Keratinocyte (primary cell): ENCODE measurements around the gene ZCRB1. TPM values are rescaled to one million over a fixed set of nuclear protein-coding genes. Genes with fewer than 3 reads are reported as not detected.
A peak's percentile ranks its signal among the peaks of the same experiment; 100 is the strongest.

Experiments
- DNase-seq: peaks from one replicate; pipeline ENCODE4 v3.0.0-alpha.2; 2011; ENCODE audit warnings: low read depth, missing footprints, low spot score
- FAIRE-seq: peaks from 2 replicates; lab custom pipeline; 2011; peaks lifted over from hg19 to GRCh38; lab: Jason Lieb, UNC
- H2AFZ ChIP-seq: 2 replicates; pipeline ENCODE4 v1.6.0; 2012; ENCODE audit warnings: low read length, control low read depth, inconsistent platforms; ENCODE audit not compliant: control insufficient read depth
- H3K27ac ChIP-seq: 2 replicates; pipeline ENCODE4 v1.5.1; 2011; ENCODE audit warnings: low read length; ENCODE audit not compliant: control insufficient read depth, insufficient read depth
- H3K27me3 ChIP-seq: 3 replicates; pipeline ENCODE4 v1.6.0; 2011; ENCODE audit warnings: low read length; ENCODE audit not compliant: control insufficient read depth, insufficient read depth; ENCODE audit errors: extremely low read depth
- H3K36me3 ChIP-seq, 2 experiments: 2 replicates in 1 of 2; 3 replicates in 1 of 2; pipeline ENCODE4 v1.5.1; 2011; ENCODE audit warnings: low read length in 2 of 2, mild to moderate bottlenecking in 1 of 2; ENCODE audit not compliant: control insufficient read depth in 2 of 2, insufficient read depth in 2 of 2; ENCODE audit errors: extremely low read depth in 1 of 2
- H3K4me1 ChIP-seq: 3 replicates; pipeline ENCODE4 v1.5.1; 2011; ENCODE audit warnings: low read length; ENCODE audit not compliant: control insufficient read depth, insufficient read depth; ENCODE audit errors: extremely low read depth
- H3K4me2 ChIP-seq: 3 replicates; pipeline ENCODE4 v1.6.0; 2011; ENCODE audit warnings: low read depth, low read length; ENCODE audit not compliant: control insufficient read depth, insufficient read depth; ENCODE audit errors: extremely low read depth
- H3K4me3 ChIP-seq, 3 experiments: fragments of 200-600 bp in 1 of 3; sonication (generic) in 1 of 3; 2 replicates in 2 of 3; 3 replicates in 1 of 3; pipeline ENCODE4 v1.5.1; 2011 to 2016; ENCODE audit warnings: low read length in 3 of 3, mild to moderate bottlenecking in 3 of 3, control low read depth in 2 of 3, inconsistent platforms in 1 of 3, low read depth in 1 of 3, mixed read lengths in 1 of 3, mixed run types in 1 of 3, moderate library complexity in 1 of 3; ENCODE audit not compliant: control insufficient read depth in 2 of 3, insufficient read depth in 2 of 3; ENCODE audit errors: extremely low read depth in 1 of 3
- H3K79me2 ChIP-seq: 2 replicates; pipeline ENCODE4 v1.6.0; 2012; ENCODE audit warnings: low read length; ENCODE audit not compliant: control insufficient read depth, insufficient read depth
- H3K9ac ChIP-seq: 3 replicates; pipeline ENCODE4 v1.6.0; 2011; ENCODE audit warnings: low read length; ENCODE audit not compliant: control insufficient read depth, insufficient read depth; ENCODE audit errors: extremely low read depth
- H3K9me1 ChIP-seq: 3 replicates; pipeline ENCODE4 v1.6.0; 2011; ENCODE audit warnings: low read length; ENCODE audit not compliant: control insufficient read depth, insufficient read depth; ENCODE audit errors: extremely low read depth
- H3K9me3 ChIP-seq: 2 replicates; pipeline ENCODE4 v1.5.1; 2012; ENCODE audit warnings: low read depth, low read length; ENCODE audit not compliant: control insufficient read depth
- H4K20me1 ChIP-seq: 3 replicates; pipeline ENCODE4 v1.6.0; 2011; ENCODE audit warnings: low read length; ENCODE audit not compliant: control insufficient read depth, insufficient read depth; ENCODE audit errors: extremely low read depth
- CTCF ChIP-seq, 3 experiments: IDR thresholded peaks in 1 of 3; conservative IDR thresholded peaks in 1 of 3; optimal IDR thresholded peaks in 1 of 3; 2 replicates in 2 of 3; 3 replicates in 1 of 3; pipeline versions ENCODE3 to v1.5.1; 2011; ENCODE audit warnings: low read length in 3 of 3, mild to moderate bottlenecking in 3 of 3, moderate library complexity in 2 of 3, control low read depth in 1 of 3, inconsistent platforms in 1 of 3; ENCODE audit not compliant: insufficient read depth in 2 of 3; ENCODE audit errors: extremely low read depth in 1 of 3
- EZH2 ChIP-seq: IDR thresholded peaks from one replicate; pipeline ENCODE4 v1.6.1; 2012; ENCODE audit warnings: inconsistent platforms, mild to moderate bottlenecking, low read length, moderate library complexity
- dilution Hi-C: fragments of 300-500 bp; cut with MboI; formaldehyde crosslinking; loops from one replicate; pipeline ENCODE4 v1.7.0; 2020; ENCODE audit warnings: low sequenced_read_pairs; ENCODE audit not compliant: extremely low pct_ligation_motif_present
- polyA plus RNA-seq, 5 experiments: library from polyadenylated mRNA; depleted of rRNA in 3 of 5; stranded (reverse) in 3 of 5; stranded (forward) in 1 of 5; unstranded in 1 of 5; fragments of >200 nt; gene quantifications; 1 replicate in 1 of 5; 2 replicates in 3 of 5; 3 replicates in 1 of 5; pipeline versions ENCODE4 v1.2.1 to v1.2.3, GENCODE V29; 2011 to 2012; ENCODE audit warnings: missing spikeins in 2 of 5, low read depth in 1 of 5, low replicate concordance in 1 of 5

Gene ZCRB1
- polyA plus RNA-seq, 1 donor (not counting 4 experiments of a cell fraction or from before 2014, with no cell fraction given): 41.6 TPM

GRCh38 chr12:42296503-42297109 lies 29.3 kb downstream of the ZCRB1 start:
- no peak overlapping the region for H2AFZ ChIP-seq
- TF ChIP-seq CTCF (optimal IDR thresholded peaks at IDR 0.05 in 1 of 3, IDR thresholded peaks at IDR 0.05 in 1 of 3, conservative IDR thresholded peaks at IDR 0.05 in 1 of 3; ENCODE audit: extremely low read depth in 1 of 3, insufficient read depth in 2 of 3, low read length in 3 of 3) (peak in 2 of 3 experiments; percentile 52 to 60), EZH2 (no peak)
- no peak for FAIRE-seq
- dilution Hi-C loops: no loop called here
- no peaks in the 10 kb centered on the region for H3K27me3 ChIP-seq
- no peak overlapping the region for H3K9ac ChIP-seq
- H3K9me1 ChIP-seq: no peaks in the 10 kb centered on the region
- no peaks in the 10 kb centered on the region for H3K9me3 ChIP-seq
- H3K79me2 ChIP-seq: no peaks in the 10 kb centered on the region
- H3K4me1 ChIP-seq: no peaks in the 10 kb centered on the region
- no peaks in the 10 kb centered on the region for H3K36me3 ChIP-seq
- no peak overlapping the region for H3K4me2 ChIP-seq
- H3K27ac ChIP-seq: no peak overlapping the region
- DNase-seq: no peak
- no peaks in the 10 kb centered on the region for H4K20me1 ChIP-seq
- H3K4me3 ChIP-seq: no peak overlapping the region

GRCh38 chr12:42291680-42292079 lies 34.2 kb downstream of the ZCRB1 start:
- Histone ChIP-seq H3K27ac (no peak overlapping the region), H3K9me3 (no peaks in the 10 kb centered on the region), H3K9ac (no peak overlapping the region), H4K20me1 (no peaks in the 10 kb centered on the region), H3K4me1 (no peaks in the 10 kb centered on the region), H2AFZ (no peak overlapping the region), H3K27me3 (no peaks in the 10 kb centered on the region), H3K9me1 (no peaks in the 10 kb centered on the region), H3K4me2 (no peak overlapping the region), H3K4me3 (no peak overlapping the region), H3K36me3 (no peaks in the 10 kb centered on the region), H3K79me2 (no peaks in the 10 kb centered on the region)
- TF ChIP-seq EZH2 (no peak), CTCF (optimal IDR thresholded peaks at IDR 0.05 in 1 of 3, IDR thresholded peaks at IDR 0.05 in 1 of 3, conservative IDR thresholded peaks at IDR 0.05 in 1 of 3; ENCODE audit: extremely low read depth in 1 of 3, insufficient read depth in 2 of 3, low read length in 3 of 3) (no peak)
- dilution Hi-C loops: no loop called here
- DNase-seq: no peak
- no peak for FAIRE-seq
